Activated CD4-positive, alpha-beta T cell treated with anti-CD3 and anti-CD28 coated beads, Interleukin-2, amount 50 U/mL, for 1 hour (primary cell): ENCODE measurements around the gene LRRC4C.
"Not testable (repeated sequence)": the region's sequence is repeated elsewhere in the genome, so short reads cannot be mapped to it uniquely, and the experiment has no call there.

ENCODE experiments used
- DNase-seq: peaks from one replicate; pipeline ENCODE4 v3.0.0-alpha.2; 2020

The LRRC4C gene

GRCh38 chr11:41003339-41004282, 455.8 kb downstream of the LRRC4C start:
- DNase-seq, result no peak

DNA sequence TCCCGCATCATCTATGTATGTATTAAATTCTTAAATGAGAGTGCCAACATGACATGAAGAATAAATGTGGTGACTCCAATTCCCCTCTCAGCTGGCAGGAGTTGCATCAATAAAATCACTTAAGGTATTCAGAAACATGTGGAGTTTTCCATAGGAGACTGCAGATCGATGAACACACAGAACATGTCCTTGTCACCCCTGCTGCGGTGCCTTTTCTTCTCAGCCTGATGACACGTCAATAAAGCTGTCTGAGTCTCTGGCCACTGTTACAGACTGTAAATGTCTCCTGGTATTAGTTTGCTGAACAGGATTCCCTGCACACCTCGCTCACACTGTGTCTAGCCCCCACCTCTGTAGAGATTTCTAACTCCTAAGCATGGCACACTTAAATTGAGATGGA, 460.5 kb downstream of the LRRC4C start:
- no peak for DNase-seq

- DNase-seq, result no peak
Observed at GRCh38 chr11:40987776-40988435, 471.5 kb downstream of the LRRC4C start.

DNA sequence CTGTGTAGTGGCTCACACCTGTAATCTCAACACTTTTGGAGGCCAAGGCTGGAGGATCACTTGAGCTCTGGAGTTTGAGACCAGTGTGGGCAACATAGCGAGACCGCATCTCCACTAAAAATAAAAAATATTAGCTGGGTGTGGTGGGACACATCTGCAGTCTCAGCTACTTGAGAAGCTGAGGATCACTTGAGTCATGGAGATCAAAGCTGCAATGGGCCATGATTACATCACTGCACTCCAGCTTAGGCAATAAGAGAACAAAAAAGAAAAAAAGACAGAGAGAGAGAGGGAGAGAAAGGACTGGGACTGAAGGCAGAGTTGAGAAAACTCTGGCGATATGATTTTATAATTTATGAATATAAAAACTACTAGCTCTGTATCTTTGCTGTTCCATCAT, 473.1 kb downstream of the LRRC4C start:
- DNase-seq, result no peak

GRCh38 chr11:40975076-40975475, 484.4 kb downstream of the LRRC4C start:
- DNase-seq, result no peak

- no peak for DNase-seq
Observed at GRCh38 chr11:40974186-40974795, 485.2 kb downstream of the LRRC4C start.

GRCh38 chr11:40958707-40959106, 500.7 kb downstream of the LRRC4C start:
- DNase-seq, result no peak

GRCh38 chr11:40952479-40952878, 507.0 kb downstream of the LRRC4C start:
- DNase-seq, result no peak

DNA sequence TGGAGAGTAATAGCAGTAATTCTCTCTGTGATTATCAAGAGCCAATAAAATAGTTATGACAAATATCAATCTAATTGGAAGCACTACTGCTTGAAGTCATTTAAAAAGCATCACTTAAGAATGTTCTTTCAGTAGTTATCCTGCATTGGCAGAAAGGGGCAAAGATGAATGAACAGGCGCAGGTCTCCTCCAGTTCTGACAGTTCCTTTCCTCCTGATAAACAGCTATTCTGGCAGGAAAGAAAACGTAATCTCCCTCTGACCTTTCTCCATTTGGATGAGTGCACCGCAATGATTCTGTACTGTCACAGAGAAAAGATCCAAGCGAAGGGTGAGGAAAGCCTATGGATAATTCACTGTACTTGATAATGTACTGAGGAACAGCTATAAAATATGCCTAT, 521.5 kb downstream of the LRRC4C start:
- DNase-seq, result no peak

GRCh38 chr11:40924915-40925314, 534.5 kb downstream of the LRRC4C start:
- DNase-seq, result no peak

DNA sequence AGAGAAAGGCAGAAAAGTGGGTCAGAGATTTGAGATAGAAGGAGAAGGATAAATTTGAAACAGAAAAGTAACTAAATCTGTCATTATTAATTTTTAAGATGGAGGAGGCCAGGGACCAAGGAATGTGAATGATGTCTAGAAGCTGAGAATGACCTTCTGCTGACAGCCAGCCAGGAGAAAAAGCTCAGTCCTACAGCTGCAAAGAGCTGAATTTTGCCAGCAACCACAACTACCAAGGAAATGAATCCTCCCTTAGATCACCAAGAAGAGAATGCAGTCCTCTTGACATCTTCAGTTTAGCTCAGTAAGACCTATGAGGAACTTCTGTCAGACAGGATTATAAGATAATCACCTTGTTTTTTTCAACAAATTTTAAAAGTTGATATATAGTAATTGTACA, 538.2 kb downstream of the LRRC4C start:
- DNase-seq, result no peak

- not testable (repeated sequence) for DNase-seq
Observed at GRCh38 chr11:40910774-40911173, 548.7 kb downstream of the LRRC4C start.

- DNase-seq, result no peak
Observed at GRCh38 chr11:40894501-40894900, 565.0 kb downstream of the LRRC4C start.

GRCh38 chr11:40885250-40885954, 574.0 kb downstream of the LRRC4C start:
- DNase-seq, result no peak

DNA sequence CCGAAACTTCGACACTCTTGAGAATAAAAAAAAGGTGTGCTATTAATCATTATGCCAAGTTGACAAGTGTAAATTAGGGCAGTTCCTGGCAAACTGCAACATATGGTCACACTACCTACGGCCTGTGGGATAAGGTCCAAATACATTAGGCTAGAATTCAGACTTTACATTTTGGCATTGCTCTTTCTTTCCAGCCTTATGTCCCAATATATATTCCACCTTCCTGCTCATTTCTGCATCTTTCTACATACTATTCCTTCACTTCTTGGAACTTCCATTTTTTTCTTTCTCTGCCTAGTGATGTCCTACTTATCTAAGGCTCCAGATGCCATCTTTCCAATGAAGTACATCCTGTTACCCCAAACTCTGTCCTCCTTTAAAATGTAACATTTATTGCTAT, 577.2 kb downstream of the LRRC4C start:
- no peak for DNase-seq

DNA sequence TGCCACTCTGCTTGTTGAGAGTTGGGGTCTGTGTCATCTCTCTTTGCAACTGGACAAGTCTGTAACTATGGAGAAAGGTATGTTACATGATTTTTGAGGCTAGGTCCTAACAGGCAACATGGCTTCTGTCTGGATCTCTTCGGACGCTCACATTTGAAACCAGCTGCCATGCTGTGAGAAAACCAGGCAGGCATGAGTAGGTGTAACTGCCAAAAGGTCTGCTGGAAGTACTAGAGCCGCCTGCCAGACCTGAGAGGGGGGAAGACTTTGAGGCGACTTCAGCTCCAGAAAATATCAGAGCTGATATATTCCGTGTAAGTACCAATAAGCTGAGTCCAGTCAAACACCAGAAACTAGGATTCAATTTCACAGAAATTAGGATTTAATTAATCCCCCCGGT, 579.5 kb downstream of the LRRC4C start:
- DNase-seq, result no peak

DNA sequence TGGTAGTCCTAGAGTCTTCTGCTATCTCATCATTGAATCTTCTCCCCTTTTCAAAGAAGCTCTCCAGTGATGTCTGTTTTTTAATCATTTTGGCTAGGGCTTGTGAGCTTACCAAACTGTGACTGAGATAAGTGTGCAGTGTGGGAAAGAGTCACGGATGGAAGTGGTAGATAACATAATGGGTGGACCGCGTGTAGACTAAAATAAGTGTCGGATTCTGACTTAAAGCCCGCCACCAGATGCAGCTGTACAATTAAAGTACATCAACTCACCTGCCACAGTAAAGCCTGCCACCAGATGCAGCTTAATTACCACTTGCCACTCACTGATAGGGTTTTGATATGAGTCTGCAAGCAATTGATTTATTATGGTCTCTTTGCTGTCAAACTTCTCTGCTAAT, 581.5 kb downstream of the LRRC4C start:
- no peak for DNase-seq

DNA sequence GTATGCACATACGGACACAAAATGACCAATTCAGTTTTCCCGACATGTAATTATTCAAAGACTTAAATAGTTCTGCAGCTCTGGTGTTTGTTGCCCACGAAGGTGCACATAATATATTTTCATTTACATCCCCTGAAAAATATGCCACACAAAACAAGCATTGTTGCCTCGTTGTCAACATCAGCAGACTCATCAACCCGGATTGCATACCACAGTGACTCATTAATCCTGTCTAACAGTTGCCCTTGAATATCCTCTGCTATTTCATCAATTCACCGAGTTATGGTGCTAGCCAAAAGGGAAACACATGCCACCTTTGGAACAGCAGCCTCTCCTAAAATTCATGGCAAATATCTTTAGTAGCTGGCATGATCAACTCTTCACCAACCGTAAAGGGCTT, 582.2 kb downstream of the LRRC4C start:
- no peak for DNase-seq

GRCh38 chr11:40867991-40868632, 591.3 kb downstream of the LRRC4C start:
- no peak for DNase-seq

DNA sequence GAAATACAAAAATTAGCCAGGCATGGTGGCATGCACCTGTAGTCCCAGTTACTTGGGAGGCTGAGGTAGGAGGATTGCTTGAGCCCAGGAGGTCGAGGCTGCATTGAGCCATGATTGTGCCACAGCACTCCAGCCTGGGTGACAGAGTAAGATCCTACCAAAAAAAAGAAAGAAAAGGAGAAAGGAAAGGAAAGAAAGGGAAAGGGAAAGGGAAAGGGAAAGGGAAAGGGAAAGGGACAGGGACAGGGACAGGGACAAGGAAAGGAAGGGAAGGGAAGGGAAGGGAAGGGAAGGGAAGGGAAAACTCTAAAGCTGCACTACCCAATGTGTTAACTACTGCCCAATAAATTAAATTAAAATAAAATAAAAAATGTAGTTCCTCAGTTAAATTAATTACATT, 601.7 kb downstream of the LRRC4C start:
- DNase-seq, result not testable (repeated sequence)

DNA sequence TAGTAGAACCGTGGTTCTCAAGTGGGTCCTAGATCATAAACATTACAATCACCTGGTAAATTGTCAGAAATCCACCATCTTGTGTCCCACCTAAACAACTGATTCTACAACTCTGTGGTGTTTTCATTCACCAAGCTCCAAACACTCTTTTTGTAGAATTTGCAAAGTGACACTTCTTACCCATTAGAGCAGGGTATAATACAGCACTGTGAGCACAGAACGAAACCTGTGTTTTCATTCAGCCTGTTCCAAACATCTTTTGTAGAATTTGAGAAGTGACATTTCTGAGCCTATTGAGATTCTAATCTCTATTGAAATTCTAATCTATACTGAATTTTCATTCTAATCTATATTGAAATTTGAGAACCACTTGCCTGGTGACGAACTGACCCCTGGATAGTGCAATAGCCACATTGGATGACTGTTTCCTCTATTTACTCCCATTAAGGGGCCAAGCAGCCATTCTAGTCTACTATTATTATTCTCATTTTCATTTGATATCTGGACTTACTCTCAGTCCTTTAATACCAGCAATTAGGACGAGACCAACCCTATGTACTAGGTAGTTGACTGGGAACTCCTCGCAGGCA, 616.6 kb downstream of the LRRC4C start:
- DNase-seq, result no peak

DNA sequence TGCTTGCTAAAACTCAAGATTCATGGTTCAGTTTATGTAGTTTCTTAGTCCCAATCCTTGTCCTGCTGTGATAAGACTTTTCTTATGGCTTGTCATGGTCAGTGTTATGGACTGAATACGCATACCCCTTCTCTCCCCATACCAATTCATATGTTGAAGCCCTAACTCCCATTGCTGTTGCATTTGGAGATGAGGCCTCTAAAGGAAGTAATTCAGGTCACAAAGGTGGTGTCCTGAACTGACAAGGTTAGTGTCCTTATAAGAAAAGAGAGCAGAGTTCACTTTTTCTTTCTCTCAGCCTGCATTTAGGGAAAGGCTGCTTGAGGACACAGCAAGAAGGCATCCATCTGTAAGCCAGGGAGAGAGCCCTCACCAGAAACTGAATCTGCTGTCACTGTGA, 618.2 kb downstream of the LRRC4C start:
- DNase-seq, result no peak
